Tibial nerve (tissue), 3 donors: Measurements from ENCODE around the gene MYO3B.

Experiments
- POLR2A ChIP-seq, 2 donors: fragments of 450-650 bp; IDR thresholded peaks; one replicate each; pipeline ENCODE4 v1.6.1; 2017; ENCODE audit warnings: antibody characterized with exemption in 2 of 2, mild to moderate bottlenecking in 2 of 2, moderate library complexity in 2 of 2
- TF ChIP-seq, protein P1 (sequence below), 5 experiments: fragments of 200-600 bp in 3 of 5; fragments of 450-650 bp in 2 of 5; sonication (generic) in 3 of 5; IDR thresholded peaks; one replicate each; pipeline ENCODE4 v1.5.1; 2016 to 2019; ENCODE audit warnings: antibody characterized with exemption in 5 of 5, mild to moderate bottlenecking in 3 of 5, moderate library complexity in 2 of 5

DNA sequence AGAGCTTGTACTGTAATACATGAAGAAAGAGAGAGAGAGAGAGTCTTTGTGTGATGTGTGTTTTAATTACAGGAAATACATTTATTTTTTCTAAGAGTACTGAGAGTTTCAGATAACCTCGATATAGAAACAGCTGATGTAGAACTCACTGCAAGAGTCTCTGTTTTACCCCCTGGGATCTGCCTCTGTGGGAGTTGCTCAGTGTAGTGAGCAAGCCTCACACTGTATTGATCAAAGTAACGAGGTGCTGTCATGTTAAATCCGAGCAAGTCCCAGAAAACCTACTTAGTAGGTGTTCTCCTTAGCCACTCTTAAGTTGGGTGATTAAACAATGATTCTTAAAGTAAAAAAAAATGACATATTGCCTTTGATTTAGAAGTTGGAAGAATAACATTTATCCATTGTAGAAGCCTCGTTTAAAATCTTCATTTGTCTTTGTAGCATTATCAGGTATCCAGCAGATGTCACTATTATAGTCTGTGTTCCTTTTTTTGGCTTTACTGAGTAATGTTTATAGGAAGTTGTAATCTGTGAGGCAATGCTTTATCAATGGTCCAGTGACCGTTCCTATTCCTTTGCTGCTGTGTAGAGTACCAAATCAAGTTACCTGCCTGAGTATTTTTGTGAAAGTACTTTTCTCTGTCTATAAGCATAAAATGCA lies 219.0 kb downstream of the MYO3B start:
- TF ChIP-seq POLR2A (IDR thresholded peaks at IDR 0.05) = no peak
- TF ChIP-seq, protein P1, sequence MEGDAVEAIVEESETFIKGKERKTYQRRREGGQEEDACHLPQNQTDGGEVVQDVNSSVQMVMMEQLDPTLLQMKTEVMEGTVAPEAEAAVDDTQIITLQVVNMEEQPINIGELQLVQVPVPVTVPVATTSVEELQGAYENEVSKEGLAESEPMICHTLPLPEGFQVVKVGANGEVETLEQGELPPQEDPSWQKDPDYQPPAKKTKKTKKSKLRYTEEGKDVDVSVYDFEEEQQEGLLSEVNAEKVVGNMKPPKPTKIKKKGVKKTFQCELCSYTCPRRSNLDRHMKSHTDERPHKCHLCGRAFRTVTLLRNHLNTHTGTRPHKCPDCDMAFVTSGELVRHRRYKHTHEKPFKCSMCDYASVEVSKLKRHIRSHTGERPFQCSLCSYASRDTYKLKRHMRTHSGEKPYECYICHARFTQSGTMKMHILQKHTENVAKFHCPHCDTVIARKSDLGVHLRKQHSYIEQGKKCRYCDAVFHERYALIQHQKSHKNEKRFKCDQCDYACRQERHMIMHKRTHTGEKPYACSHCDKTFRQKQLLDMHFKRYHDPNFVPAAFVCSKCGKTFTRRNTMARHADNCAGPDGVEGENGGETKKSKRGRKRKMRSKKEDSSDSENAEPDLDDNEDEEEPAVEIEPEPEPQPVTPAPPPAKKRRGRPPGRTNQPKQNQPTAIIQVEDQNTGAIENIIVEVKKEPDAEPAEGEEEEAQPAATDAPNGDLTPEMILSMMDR (IDR thresholded peaks at IDR 0.05) = peak in 1 of 5 experiments; percentile 11
